Adrenal gland (tissue), 5 donors: Measurements from ENCODE around the gene SELL.
"Not testable (repeated sequence)": the region's sequence is repeated elsewhere in the genome, so short reads cannot be mapped to it uniquely, and the experiment has no call there.

Source experiments
- CTCF ChIP-seq, 6 experiments: fragments of 450-650 bp in 4 of 6; fragments of 200-600 bp in 2 of 6; sonication (generic) in 1 of 6; IDR thresholded peaks; 1 replicate in 5 of 6; 2 replicates in 1 of 6; pipeline versions ENCODE4 v1.5.1 to v1.8.0; 2016 to 2021; ENCODE audit warnings: antibody characterized with exemption in 6 of 6, mild to moderate bottlenecking in 2 of 6, moderate library complexity in 1 of 6
- POLR2A ChIP-seq, 2 donors: fragments of 450-650 bp; IDR thresholded peaks; one replicate each; pipeline ENCODE4 v1.6.1; 2017; ENCODE audit warnings: antibody characterized with exemption in 2 of 2, mild to moderate bottlenecking in 2 of 2, moderate library complexity in 1 of 2
- donor health status: DM: no; HTN: no; CAD: no.

- TF ChIP-seq POLR2A, CTCF (IDR thresholded peaks at IDR 0.05): not testable (repeated sequence)
Measured at GRCh38 chr1:169667699-169668596, 43.5 kb downstream of the SELL start.
